Suprapubic skin (tissue), 3 donors: Measurements from ENCODE around the gene CSTA.

Experiments
- CTCF ChIP-seq, 2 donors: fragments of 200-600 bp in 1 of 2; fragments of 450-650 bp in 1 of 2; sonication (generic) in 1 of 2; IDR thresholded peaks; one replicate each; pipeline ENCODE4 v1.5.1; 2016 to 2019; ENCODE audit warnings: antibody characterized with exemption in 2 of 2, mild to moderate bottlenecking in 1 of 2, moderate library complexity in 1 of 2
- EP300 ChIP-seq: sonication (generic); formaldehyde crosslinking; IDR thresholded peaks from one replicate; pipeline ENCODE4 v1.6.1; 2017; ENCODE audit warnings: antibody characterized with exemption

GRCh38 chr3:122343654-122344053 lies 18.6 kb downstream of the CSTA start:
- TF ChIP-seq CTCF (IDR thresholded peaks at IDR 0.05) (no peak), EP300 (no peak)
